NOMO-1 treated with DMSO at 0.1 percent for 48 hours (cell line): Measurements from ENCODE around the gene FEZ2.
"Not testable (repeated sequence)": the region's sequence is repeated elsewhere in the genome, so short reads cannot be mapped to it uniquely, and the experiment has no call there.

Experiments
- DNase-seq: peaks from one replicate; lab custom pipeline; 2025; ENCODE audit not compliant: unreplicated experiment; lab: John Stamatoyannopoulos, UW

Gene FEZ2

GRCh38 chr2:36597532-36598377 is at the start of gene FEZ2:
Gene FEZ2, minus strand, starts transcription at chr2:36598168. Its CDS starts 26 bp downstream, at chr2:36598142.
- peak; percentile 74 for DNase-seq

GRCh38 chr2:36634981-36635597 is 37.1 kb upstream of the FEZ2 start:
- no peak for DNase-seq

GRCh38 chr2:36633470-36634092 is 35.6 kb upstream of the FEZ2 start:
- no peak for DNase-seq

- DNase-seq: no peak
Observed at GRCh38 chr2:36626756-36627155, 28.8 kb upstream of the FEZ2 start.

GRCh38 chr2:36626071-36626470 is 28.1 kb upstream of the FEZ2 start:
- no peak for DNase-seq

- no peak for DNase-seq
Observed at GRCh38 chr2:36625304-36625703, 27.3 kb upstream of the FEZ2 start.

- DNase-seq: no peak
Observed at GRCh38 chr2:36620321-36620720, 22.4 kb upstream of the FEZ2 start.

- DNase-seq: peak; percentile 52
Observed at GRCh38 chr2:36618381-36618780, 20.4 kb upstream of the FEZ2 start.

- no peak for DNase-seq
Observed at GRCh38 chr2:36616947-36617346, 19.0 kb upstream of the FEZ2 start.

- no peak for DNase-seq
Observed at GRCh38 chr2:36615222-36615621, 17.3 kb upstream of the FEZ2 start.

GRCh38 chr2:36613801-36614200 is 15.8 kb upstream of the FEZ2 start:
- no peak for DNase-seq

GRCh38 chr2:36611316-36611990 is 13.5 kb upstream of the FEZ2 start:
- DNase-seq: no peak

- DNase-seq: no peak
Observed at GRCh38 chr2:36609507-36609906, 11.5 kb upstream of the FEZ2 start.

GRCh38 chr2:36607947-36608346 is 10.0 kb upstream of the FEZ2 start:
- DNase-seq: no peak

- no peak for DNase-seq
Observed at GRCh38 chr2:36606925-36607324, 9.0 kb upstream of the FEZ2 start.

GRCh38 chr2:36605273-36605672 is 7.3 kb upstream of the FEZ2 start:
- DNase-seq: no peak

GRCh38 chr2:36603629-36604028 is 5.7 kb upstream of the FEZ2 start:
- DNase-seq: not testable (repeated sequence)

- no peak for DNase-seq
Observed at GRCh38 chr2:36597003-36597531, 901 bp downstream of the FEZ2 start.

GRCh38 chr2:36596397-36596796 is 1.6 kb downstream of the FEZ2 start:
- no peak for DNase-seq

GRCh38 chr2:36594849-36595248 is 3.1 kb downstream of the FEZ2 start:
- no peak for DNase-seq

- no peak for DNase-seq
Observed at GRCh38 chr2:36589230-36589630, 8.7 kb downstream of the FEZ2 start.
